ENCODE data around the gene HNRNPUL2.
"Not testable (repeated sequence)": the region's sequence is repeated elsewhere in the genome, so short reads cannot be mapped to it uniquely, and the experiment has no call there.

Gene HNRNPUL2

GRCh38 chr11:62705880-62706849 lies 21.1 kb downstream of the HNRNPUL2 start:
- DNase-seq (ENCODE audit: low read depth in 1 of 2, low spot score in 1 of 2), result peak; percentile 86 to 92

DNA sequence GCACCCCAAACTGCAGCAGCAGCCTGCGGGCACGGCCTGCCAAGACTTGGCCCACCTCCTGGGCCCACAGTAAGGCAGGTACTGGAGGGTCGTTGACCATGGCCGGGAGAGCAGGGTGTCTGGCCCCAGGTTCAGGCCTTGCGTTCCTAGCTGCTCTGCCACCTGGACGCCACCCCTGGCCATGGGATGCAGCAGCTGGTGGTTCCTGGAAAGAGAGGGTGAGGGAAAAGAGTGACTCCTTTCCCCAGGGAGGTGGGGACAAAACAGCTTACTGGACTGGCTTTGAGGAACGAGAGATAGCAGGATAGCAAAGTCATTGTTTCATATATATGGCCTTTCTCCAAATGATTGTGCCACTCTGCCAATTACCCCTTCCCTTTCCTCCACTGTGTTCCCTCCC lies 21.8 kb downstream of the HNRNPUL2 start:
- DNase-seq (ENCODE audit: low read depth in 1 of 2, low spot score in 1 of 2), result no peak

DNA sequence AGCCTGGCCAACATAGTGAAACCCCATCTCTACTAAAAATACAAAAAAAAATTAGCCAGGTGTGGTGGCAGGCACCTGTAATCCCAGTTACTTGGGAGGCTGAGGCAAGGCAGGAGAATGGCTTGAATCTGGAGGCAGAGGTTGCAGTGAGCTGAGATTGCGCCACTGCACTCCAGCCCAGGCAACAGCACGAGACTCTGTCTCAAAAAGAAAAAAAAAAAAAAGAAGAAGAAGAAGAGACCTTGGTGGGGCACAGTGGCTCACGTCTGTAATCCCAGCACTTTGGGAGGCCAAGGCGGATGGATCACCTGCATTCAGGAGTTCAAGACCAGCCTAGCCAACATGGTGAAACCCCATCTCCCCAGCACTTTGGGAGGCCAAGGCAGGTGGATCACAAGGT lies 23.3 kb downstream of the HNRNPUL2 start:
- not testable (repeated sequence) for DNase-seq (ENCODE audit: low read depth in 1 of 2, low spot score in 1 of 2)

GRCh38 chr11:62702246-62702645 lies 25.0 kb downstream of the HNRNPUL2 start:
- DNase-seq (ENCODE audit: low read depth in 1 of 2, low spot score in 1 of 2), result no peak

GRCh38 chr11:62694455-62695167 lies 32.6 kb downstream of the HNRNPUL2 start:
- DNase-seq (ENCODE audit: low read depth in 1 of 2, low spot score in 1 of 2), result peak; percentile 56 to 58

- not testable (repeated sequence) for DNase-seq (ENCODE audit: low read depth in 1 of 2, low spot score in 1 of 2)
Measured at GRCh38 chr11:62693624-62694023, 33.6 kb downstream of the HNRNPUL2 start.

DNA sequence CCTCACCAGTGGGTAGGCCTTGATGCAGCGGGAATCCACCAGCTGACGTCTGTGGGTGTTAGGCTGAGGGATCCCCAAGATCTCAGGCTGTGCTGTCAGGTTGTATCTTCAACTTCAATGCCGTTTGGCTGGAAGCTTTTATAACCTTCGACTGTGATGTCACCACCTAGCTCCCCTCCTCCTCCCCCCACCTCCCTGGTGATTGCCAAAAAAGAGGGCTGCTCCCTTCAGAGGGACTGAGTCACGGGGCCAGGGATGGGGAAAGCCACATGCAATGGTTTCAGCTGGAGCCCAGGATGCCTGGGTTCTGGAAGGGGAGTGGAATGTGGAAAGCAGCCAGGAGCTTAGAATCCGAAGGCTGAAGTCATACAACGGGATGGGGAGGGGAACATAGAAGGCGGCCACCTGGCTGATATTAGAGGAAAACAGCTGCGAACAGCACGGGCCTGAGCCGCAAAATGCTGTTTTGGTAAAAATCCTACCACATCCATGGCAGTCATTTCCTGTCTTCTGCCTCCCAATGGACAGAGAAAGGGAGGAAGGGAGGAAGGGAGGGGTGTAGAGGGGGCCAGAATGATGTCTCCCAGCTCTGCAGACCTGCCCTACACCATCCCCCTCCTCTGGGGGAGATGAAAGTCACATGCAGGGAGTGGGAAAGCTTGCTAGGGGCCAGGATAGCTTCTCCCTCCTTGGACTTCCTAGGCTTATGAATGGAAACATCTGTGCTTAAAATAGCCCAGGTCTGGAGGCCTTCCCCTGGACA lies 37.7 kb downstream of the HNRNPUL2 start, which contains the start of gene LRRN4CL:
Gene LRRN4CL, minus strand, starts transcription at position 110 of the 763 bp plus-strand sequence. CDS start 1,022 bp downstream, outside the sequence.
- no peak for DNase-seq (ENCODE audit: low read depth in 1 of 2, low spot score in 1 of 2)

DNA sequence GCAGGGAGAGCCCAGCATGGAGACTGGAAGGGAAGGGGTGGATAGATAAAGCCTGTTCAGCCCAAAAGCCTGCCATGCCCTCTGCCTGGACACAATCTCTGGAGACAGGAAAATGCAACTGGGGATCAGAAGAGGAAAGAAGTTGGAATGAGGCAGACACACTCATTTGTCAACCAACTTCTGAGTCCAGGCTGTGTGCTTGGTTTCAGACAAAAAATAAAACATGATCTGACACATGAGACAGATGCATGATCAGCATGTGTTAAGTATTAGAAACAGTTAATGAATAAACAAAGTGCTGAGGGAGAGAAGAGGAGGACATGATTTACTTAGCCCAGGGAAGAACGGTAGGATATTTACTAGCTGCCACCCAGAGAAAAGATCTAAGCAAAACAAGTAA lies 38.8 kb downstream of the HNRNPUL2 start:
- no peak for DNase-seq (ENCODE audit: low read depth in 1 of 2, low spot score in 1 of 2)

- no peak for DNase-seq (ENCODE audit: low read depth in 1 of 2, low spot score in 1 of 2)
Measured at GRCh38 chr11:62687508-62688396, 39.5 kb downstream of the HNRNPUL2 start.

DNA sequence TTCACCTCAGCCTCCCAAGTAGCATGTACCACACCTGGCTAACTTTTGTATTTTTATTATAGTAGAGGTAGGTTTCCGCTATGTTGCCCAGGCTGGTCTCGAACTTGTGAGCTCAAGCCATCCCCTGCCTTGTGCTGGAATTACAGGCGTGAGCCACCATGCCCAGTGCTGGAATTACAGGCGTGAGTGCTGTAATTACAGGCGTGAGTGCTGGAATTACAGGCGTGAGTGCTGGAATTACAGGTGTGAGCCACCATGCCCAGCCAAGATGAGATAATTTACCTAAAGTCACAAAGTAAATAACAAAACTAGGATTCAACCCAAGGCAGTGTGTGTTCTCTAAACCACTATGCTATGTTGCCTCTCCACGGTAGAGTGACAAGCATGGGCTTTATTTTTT lies 44.7 kb downstream of the HNRNPUL2 start:
- DNase-seq (ENCODE audit: low read depth in 1 of 2, low spot score in 1 of 2), result no peak

DNA sequence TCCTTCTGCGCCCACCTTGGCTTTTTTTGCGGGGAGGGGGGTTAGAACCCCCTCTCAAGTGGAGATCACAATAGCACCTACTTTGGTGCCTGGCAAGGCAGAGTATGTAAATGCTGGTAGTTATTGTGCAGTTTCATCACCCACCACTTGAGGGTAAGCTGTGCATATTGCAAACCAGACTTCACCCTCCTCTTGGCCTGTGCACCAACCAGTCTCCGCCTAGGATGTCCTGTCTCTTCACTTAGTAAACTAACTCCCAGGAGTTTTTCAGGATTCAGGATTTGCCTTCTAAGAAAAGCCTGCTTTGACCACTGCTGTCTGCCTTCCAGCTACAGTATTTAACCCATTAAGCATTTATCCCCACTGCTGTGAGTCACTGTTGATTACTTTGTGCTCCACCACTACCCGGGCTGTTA lies 46.4 kb downstream of the HNRNPUL2 start:
- no peak for DNase-seq (ENCODE audit: low read depth in 1 of 2, low spot score in 1 of 2)

- peak; percentile 63 to 77 for DNase-seq (ENCODE audit: low read depth in 1 of 2, low spot score in 1 of 2)
Measured at GRCh38 chr11:62678770-62679696, 48.2 kb downstream of the HNRNPUL2 start, which contains the start of gene UBXN1. UBXN1 (minus strand) TSS chr11:62679073; CDS start chr11:62678923, 150 bp downstream.

- DNase-seq (ENCODE audit: low read depth in 1 of 2, low spot score in 1 of 2), result no peak
Measured at GRCh38 chr11:62678433-62678769, 48.9 kb downstream of the HNRNPUL2 start.

DNA sequence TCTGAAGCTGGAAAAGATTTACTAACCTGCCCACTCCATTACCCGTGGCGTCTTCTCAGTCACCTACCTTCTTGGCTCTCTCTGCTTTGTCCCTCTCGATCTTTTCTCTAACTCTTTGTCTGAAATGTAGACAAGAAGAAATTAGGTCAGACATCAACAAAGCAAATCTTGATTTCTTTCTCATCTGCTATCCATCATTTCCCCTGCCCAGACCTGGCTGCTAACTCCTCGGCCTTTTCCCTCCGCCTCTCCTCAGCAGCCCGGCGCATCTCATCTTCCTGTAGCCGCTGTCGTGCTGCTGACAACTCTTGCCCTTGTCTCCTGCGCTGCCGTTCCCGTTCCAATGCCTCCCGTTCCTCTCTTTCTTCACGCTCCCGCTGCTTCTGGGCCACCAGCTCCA lies 49.5 kb downstream of the HNRNPUL2 start:
- no peak for DNase-seq (ENCODE audit: low read depth in 1 of 2, low spot score in 1 of 2)

DNA sequence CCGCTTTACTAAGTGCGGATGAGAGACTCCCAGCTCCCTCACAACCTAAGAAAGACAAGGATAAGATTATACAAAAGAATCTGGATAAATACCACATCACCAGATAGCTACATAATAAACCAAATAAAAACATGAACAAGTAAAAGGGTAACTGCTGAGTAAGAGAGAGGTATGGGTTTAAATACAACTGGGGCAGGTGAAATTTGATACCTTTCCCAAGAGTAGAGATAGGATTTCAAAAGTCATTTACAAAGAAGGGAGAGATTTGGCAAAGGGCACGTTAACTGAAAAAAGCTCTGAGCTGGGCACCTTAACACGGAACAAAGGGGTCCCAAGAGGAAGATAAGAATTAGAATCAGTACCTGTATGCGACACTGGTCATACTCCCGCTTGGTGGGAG lies 50.1 kb downstream of the HNRNPUL2 start:
- no peak for DNase-seq (ENCODE audit: low read depth in 1 of 2, low spot score in 1 of 2)

- no peak for DNase-seq (ENCODE audit: low read depth in 1 of 2, low spot score in 1 of 2)
Measured at GRCh38 chr11:62676698-62677097, 50.6 kb downstream of the HNRNPUL2 start.

- DNase-seq (ENCODE audit: low read depth in 1 of 2, low spot score in 1 of 2), result not testable (repeated sequence)
Measured at GRCh38 chr11:62675415-62675814, 51.8 kb downstream of the HNRNPUL2 start.

- no peak for DNase-seq (ENCODE audit: low read depth in 1 of 2, low spot score in 1 of 2)
Measured at GRCh38 chr11:62673196-62673525, 54.1 kb downstream of the HNRNPUL2 start.

All from activated T-helper 1 cell treated with anti-CD3 and anti-CD28 coated beads, Interleukin-2, amount 50 U/mL, for 16 hours (primary cell).